GM23248 (cell line): ENCODE results near the gene MRPS26. TPM values are rescaled to one million over a fixed set of nuclear protein-coding genes. Genes with fewer than 3 reads are reported as not detected.

ENCODE experiments used
- DNase-seq: peaks from one replicate; pipeline ENCODE4 v3.0.0-alpha.2; 2015
- H2AFZ ChIP-seq: fragments of 200-600 bp; sonication (generic); 2 replicates; pipeline ENCODE4 v1.6.1; 2016; ENCODE audit warnings: antibody characterized with exemption
- H3F3A ChIP-seq: fragments of 200-600 bp; sonication (generic); 2 replicates; pipeline ENCODE4 v1.6.1; 2016; ENCODE audit warnings: mild to moderate bottlenecking, antibody characterized with exemption, mixed run types; ENCODE audit not compliant: insufficient read depth
- H3K27ac ChIP-seq: fragments of 200-600 bp; sonication (generic); 2 replicates; pipeline ENCODE4 v1.5.1; 2016; ENCODE audit warnings: mild to moderate bottlenecking
- H3K27me3 ChIP-seq: fragments of 200-600 bp; sonication (generic); replicated peaks from 2 replicates; pipeline ENCODE4 v1.6.1; 2016; ENCODE audit warnings: mild to moderate bottlenecking; ENCODE audit not compliant: insufficient read depth
- H3K36me3 ChIP-seq: fragments of 200-600 bp; sonication (generic); 2 replicates; pipeline ENCODE4 v1.6.1; 2016; ENCODE audit warnings: low read depth, mild to moderate bottlenecking
- H3K4me1 ChIP-seq: fragments of 200-600 bp; sonication (generic); 2 replicates; pipeline ENCODE4 v1.6.1; 2016; ENCODE audit warnings: mild to moderate bottlenecking; ENCODE audit not compliant: insufficient read depth
- H3K4me2 ChIP-seq: fragments of 200-600 bp; sonication (generic); one replicate; pipeline ENCODE4 v1.6.1; 2016; ENCODE audit warnings: mild to moderate bottlenecking; ENCODE audit not compliant: unreplicated experiment
- H3K4me3 ChIP-seq: fragments of 200-600 bp; sonication (generic); 2 replicates; pipeline ENCODE4 v1.5.1; 2016; ENCODE audit warnings: mild to moderate bottlenecking
- H3K79me2 ChIP-seq: fragments of 200-600 bp; sonication (generic); 2 replicates; pipeline ENCODE4 v1.6.1; 2016; ENCODE audit warnings: mild to moderate bottlenecking; ENCODE audit not compliant: insufficient read depth
- H3K9ac ChIP-seq: fragments of 200-600 bp; sonication (generic); 2 replicates; pipeline ENCODE4 v1.6.1; 2016; ENCODE audit warnings: mild to moderate bottlenecking
- H3K9me2 ChIP-seq: fragments of 200-600 bp; sonication (generic); 2 replicates; pipeline ENCODE4 v1.6.1; 2016; ENCODE audit warnings: mixed run types, mild to moderate bottlenecking, moderate library complexity; ENCODE audit not compliant: insufficient read depth
- H3K9me3 ChIP-seq: fragments of 200-600 bp; sonication (generic); one replicate; pipeline ENCODE4 v1.6.1; 2017; ENCODE audit warnings: low read depth
- H4K20me1 ChIP-seq: fragments of 200-600 bp; sonication (generic); 2 replicates; pipeline ENCODE4 v1.6.0; 2016; ENCODE audit not compliant: insufficient read depth
- EZH2 ChIP-seq: fragments of 200-600 bp; sonication (generic); IDR thresholded peaks from 2 replicates; pipeline ENCODE4 v1.6.1; 2018; ENCODE audit warnings: antibody characterized with exemption, mild to moderate bottlenecking; ENCODE audit not compliant: insufficient read depth, poor library complexity, severe bottlenecking
- EZH2phosphoT487 ChIP-seq: fragments of 200-600 bp; sonication (generic); IDR thresholded peaks from 2 replicates; pipeline ENCODE4 v1.6.1; 2018; ENCODE audit warnings: antibody characterized with exemption, moderate library complexity, mild to moderate bottlenecking, low read depth; ENCODE audit not compliant: insufficient read depth
- WGBS, 2 experiments: methylation state at CpG; one replicate each; pipeline ENCODE4 v1.1.6; 2015 to 2017; ENCODE audit warnings: low lambda C conversion rate in 2 of 2, low coverage in 1 of 2; ENCODE audit errors: missing lambda C conversion rate in 2 of 2; 5-methylcytosine and 5-hydroxymethylcytosine counted together
- in situ Hi-C: fragments of 300-500 bp; cut with MboI; formaldehyde crosslinking; loops from 2 replicates; pipeline ENCODE4 v1.15.0; 2020
- polyA plus RNA-seq: library from polyadenylated mRNA; unstranded; fragments of >200 nt; fragmentation: Nextera tagmentation; extraction: Ambion mirVana; gene quantifications from 2 replicates; pipeline ENCODE4 v1.2.1, GENCODE V29; 2016
- total RNA-seq: library from RNA; depleted of rRNA; stranded (reverse); fragments of >200 nt; shearing (Covaris generic); gene quantifications from 2 replicates; pipeline ENCODE4 v1.2.3, GENCODE V29; 2014; rRNA removed

Gene MRPS26
- total and polyA plus RNA-seq, 2 experiments from 2014 or later, result 44.5 to 48.2 TPM

DNA sequence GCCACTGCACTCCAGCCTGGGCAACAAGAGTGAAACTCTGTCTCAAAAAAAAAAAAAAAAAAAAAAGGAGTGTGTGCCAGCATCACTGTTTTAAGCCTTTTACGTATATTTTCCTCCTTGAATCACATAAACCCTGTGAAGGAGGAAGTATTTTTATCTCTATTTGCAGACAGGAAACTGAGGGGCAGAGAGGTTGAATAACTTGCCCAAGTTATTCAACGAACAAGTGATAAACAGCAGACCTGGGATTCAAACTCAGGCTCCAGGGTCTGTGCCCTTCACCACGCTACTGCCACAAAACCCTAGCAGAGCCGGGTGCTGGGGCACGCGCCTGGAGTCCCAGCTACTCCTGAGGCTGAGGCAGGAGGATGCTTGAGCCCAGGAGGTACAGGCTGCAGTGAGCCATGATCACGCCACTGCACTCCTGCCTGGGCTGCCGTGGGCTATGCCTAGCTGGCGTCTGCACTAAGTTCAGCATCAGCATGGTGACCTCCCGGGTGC lies 48.1 kb downstream of the MRPS26 start:
- Histone ChIP-seq H3K79me2 (no peaks in the 10 kb centered on the region), H3K9me2 (no peaks in the 10 kb centered on the region), H3K27ac (no peak overlapping the region), H3K4me1 (no peaks in the 10 kb centered on the region), H3K9me3 (no peaks in the 10 kb centered on the region), H3K4me3 (no peak overlapping the region), H3F3A (no peaks in the 10 kb centered on the region), H3K27me3 (peaks cover 4% of the 10 kb centered on the region; the same call in 1 of the 2 replicates), H3K36me3 (no peaks in the 10 kb centered on the region), H3K4me2 (no peak overlapping the region), H3K9ac (no peak overlapping the region), H4K20me1 (no peaks in the 10 kb centered on the region), H2AFZ (no peak overlapping the region)
- TF ChIP-seq EZH2phosphoT487 (no peak), EZH2 (no peak)
- 70 to 77% methylated on average over 10 of the region's 10 CpGs for WGBS, 2 experiments
- in situ Hi-C loops, result no loop called here
- no peak for DNase-seq

- Histone ChIP-seq H3K9me3 (no peaks in the 10 kb centered on the region), H3K4me2 (no peak overlapping the region), H3K4me1 (no peaks in the 10 kb centered on the region), H2AFZ (no peak overlapping the region), H3K36me3 (no peaks in the 10 kb centered on the region), H3F3A (no peaks in the 10 kb centered on the region), H3K27me3 (peaks cover 4% of the 10 kb centered on the region; the same call in 1 of the 2 replicates), H3K9me2 (no peaks in the 10 kb centered on the region), H4K20me1 (no peaks in the 10 kb centered on the region), H3K79me2 (no peaks in the 10 kb centered on the region), H3K9ac (no peak overlapping the region), H3K4me3 (no peak overlapping the region), H3K27ac (no peak overlapping the region)
- no peak for DNase-seq
- in situ Hi-C loops, result no loop called here
- TF ChIP-seq EZH2phosphoT487 (no peak), EZH2 (no peak)
- WGBS, 2 experiments, result 80 to 85% methylated on average over 12 to 13 of the region's 13 CpGs
Measured at GRCh38 chr20:3094848-3095629, 49.2 kb downstream of the MRPS26 start.

Other genes with a start within 250 kb of the MRPS26 start
- gene CPXM1, start 245.4 kb upstream of the MRPS26 start, total RNA-seq, result not detected in 2 replicates
- gene CPXM1, start 245.4 kb upstream of the MRPS26 start, polyA plus RNA-seq, result 0.08 TPM in 1 of 2 replicates, not detected in the other
- gene C20orf141, start 231.1 kb upstream of the MRPS26 start, total RNA-seq, result not detected in 2 replicates
- gene C20orf141, start 231.1 kb upstream of the MRPS26 start, polyA plus RNA-seq, result not detected in 2 replicates
- gene TMEM239, start 229.7 kb upstream of the MRPS26 start, total RNA-seq, result not detected in 2 replicates
- gene TMEM239, start 229.7 kb upstream of the MRPS26 start, polyA plus RNA-seq, result not detected in 2 replicates
- gene PCED1A, start 205.4 kb upstream of the MRPS26 start, total RNA-seq, result 36.8 and 39.2 TPM in 2 replicates
- 17.3 and 20.7 TPM in 2 replicates for gene PCED1A, start 205.4 kb upstream of the MRPS26 start, polyA plus RNA-seq
- gene VPS16, start 205.3 kb upstream of the MRPS26 start, total RNA-seq, result 35.2 and 36.2 TPM in 2 replicates
- gene VPS16, start 205.3 kb upstream of the MRPS26 start, polyA plus RNA-seq, result 23.0 and 24.2 TPM in 2 replicates
- gene PTPRA, start 172.6 kb upstream of the MRPS26 start, total RNA-seq, result 27.4 and 50.8 TPM in 2 replicates
- 37.4 and 37.9 TPM in 2 replicates for gene PTPRA, start 172.6 kb upstream of the MRPS26 start, polyA plus RNA-seq
- gene GNRH2, start 2.4 kb upstream of the MRPS26 start, total RNA-seq, result not detected in 2 replicates
- not detected in 2 replicates for gene GNRH2, start 2.4 kb upstream of the MRPS26 start, polyA plus RNA-seq
- gene OXT, start 25.6 kb downstream of the MRPS26 start, total RNA-seq, result not detected in 2 replicates
- gene OXT, start 25.6 kb downstream of the MRPS26 start, polyA plus RNA-seq, result 0.40 and 0.70 TPM in 2 replicates
- gene AVP, start 38.7 kb downstream of the MRPS26 start, total RNA-seq, result not detected in 2 replicates
- not detected in 2 replicates for gene AVP, start 38.7 kb downstream of the MRPS26 start, polyA plus RNA-seq
- 12.5 and 15.7 TPM in 2 replicates for gene FASTKD5, start 113.8 kb downstream of the MRPS26 start, total RNA-seq
- 11.2 and 11.3 TPM in 2 replicates for gene FASTKD5, start 113.8 kb downstream of the MRPS26 start, polyA plus RNA-seq
- 3.8 and 6.4 TPM in 2 replicates for gene UBOX5, start 113.8 kb downstream of the MRPS26 start, total RNA-seq
- gene UBOX5, start 113.8 kb downstream of the MRPS26 start, polyA plus RNA-seq, result 5.3 and 5.8 TPM in 2 replicates
- 9.0 and 12.1 TPM in 2 replicates for gene LZTS3, start 127.5 kb downstream of the MRPS26 start, total RNA-seq
- gene LZTS3, start 127.5 kb downstream of the MRPS26 start, polyA plus RNA-seq, result 3.3 and 3.9 TPM in 2 replicates
- gene DDRGK1, start 158.6 kb downstream of the MRPS26 start, total RNA-seq, result 50.8 and 63.0 TPM in 2 replicates
- gene DDRGK1, start 158.6 kb downstream of the MRPS26 start, polyA plus RNA-seq, result 55.9 and 56.7 TPM in 2 replicates
- gene ITPA, start 163.4 kb downstream of the MRPS26 start, total RNA-seq, result 43.6 and 47.2 TPM in 2 replicates
- gene ITPA, start 163.4 kb downstream of the MRPS26 start, polyA plus RNA-seq, result 63.8 and 72.4 TPM in 2 replicates
- gene SLC4A11, start 193.1 kb downstream of the MRPS26 start, total RNA-seq, result 0.63 and 0.65 TPM in 2 replicates
- 1.1 and 1.2 TPM in 2 replicates for gene SLC4A11, start 193.1 kb downstream of the MRPS26 start, polyA plus RNA-seq